Activated CD8-positive, alpha-beta memory T cell treated with anti-CD3 and anti-CD28 coated beads, Interleukin-2, amount 50 U/mL, for 1 hour (primary cell): ENCODE results near the gene PSMD6.

Source experiments
- DNase-seq: peaks from one replicate; pipeline ENCODE4 v3.0.0-alpha.2; 2020; ENCODE audit errors: extremely low read depth

Gene PSMD6

DNA sequence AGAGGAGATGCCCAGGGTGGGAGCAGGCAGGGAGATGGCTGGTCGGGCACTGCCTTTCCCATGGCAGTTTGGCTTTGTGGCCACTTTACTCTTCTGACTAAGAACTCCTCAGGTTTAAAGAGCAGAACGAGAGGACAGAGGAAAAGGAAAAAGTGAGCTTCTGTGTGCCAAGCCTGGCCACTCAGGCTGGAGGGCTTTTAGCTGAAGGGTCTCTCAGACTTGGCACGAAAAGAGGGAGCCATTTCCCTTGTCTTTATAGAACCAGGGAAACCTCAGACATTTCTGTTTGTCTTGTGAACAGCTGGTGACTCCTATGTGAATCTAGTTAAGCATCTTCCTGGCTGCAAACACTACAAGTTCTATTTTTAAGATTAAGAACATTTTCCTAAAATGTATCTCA, 23.3 kb upstream of the PSMD6 start:
- no peak for DNase-seq

DNA sequence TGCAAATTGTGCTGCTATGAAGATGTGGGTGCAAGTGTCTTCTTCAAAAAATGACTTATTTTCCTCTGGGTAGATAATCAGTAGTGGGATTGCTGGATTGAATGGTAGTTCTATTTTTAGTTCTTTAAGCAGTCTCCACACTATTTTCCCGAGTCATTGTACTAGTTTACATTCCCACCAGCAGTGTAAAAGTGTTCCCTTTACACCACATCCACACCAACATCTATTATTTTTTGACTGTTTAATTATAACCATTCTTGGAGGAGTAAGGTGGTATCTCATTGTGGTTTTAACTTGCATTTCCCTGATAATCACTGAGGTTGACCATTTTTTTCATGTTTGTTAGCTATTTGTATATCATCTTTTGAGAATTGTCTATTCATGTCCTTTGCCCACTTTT, 19.7 kb upstream of the PSMD6 start:
- no peak for DNase-seq

DNA sequence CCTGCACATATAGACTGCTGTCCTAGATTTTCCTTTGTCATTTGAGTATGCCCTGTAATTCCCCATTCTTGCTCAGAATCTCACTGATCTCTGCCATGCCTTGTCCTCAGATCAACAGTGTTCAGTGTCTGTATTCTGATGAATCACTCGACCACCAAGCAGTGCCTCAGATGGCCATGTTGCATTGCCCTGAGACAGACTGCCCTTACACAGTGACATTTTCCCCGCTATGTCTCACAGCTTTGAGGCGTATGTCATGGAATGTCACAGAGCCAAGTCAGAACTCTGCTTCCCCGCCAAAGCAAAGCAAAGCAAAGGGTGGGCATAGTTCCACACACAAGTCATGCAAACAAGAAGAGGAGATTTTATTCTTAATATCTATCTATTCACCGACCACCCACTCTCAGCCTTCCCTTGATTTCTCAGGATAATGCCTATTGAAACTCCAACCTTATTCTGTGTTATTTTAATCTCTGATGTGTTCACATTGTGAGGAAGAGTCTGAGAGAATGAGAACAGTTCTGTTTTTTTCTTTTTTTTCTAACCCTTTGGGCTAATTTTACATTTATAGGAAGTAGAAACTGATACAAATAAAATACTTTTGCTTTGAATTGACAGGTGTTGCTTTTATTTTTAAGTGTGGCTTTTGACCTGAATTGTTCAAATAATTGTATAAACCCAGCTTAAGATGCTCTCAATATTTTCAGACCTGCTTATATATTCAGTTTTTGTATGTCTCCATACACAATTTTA, 16.9 kb upstream of the PSMD6 start:
- no peak for DNase-seq

DNA sequence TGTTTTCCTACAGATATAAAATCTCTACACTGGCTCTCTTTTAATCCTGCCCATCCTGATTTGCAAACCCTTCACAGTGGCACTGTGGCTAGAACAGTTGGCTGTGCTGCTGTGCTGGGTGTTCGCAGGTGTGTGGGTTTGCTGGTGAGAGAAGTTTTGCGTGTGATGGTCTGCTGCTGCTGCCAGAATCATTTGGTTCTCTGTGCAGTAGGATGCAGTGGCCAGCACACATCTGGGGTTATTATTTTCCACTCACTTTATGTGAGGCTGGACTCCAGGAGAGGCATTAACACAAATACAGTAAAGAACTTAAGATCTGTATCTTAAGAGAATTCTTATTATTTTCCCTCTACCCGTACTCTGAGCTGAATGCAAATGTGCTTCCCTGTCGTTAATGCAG, 16.0 kb upstream of the PSMD6 start:
- no peak for DNase-seq

DNA sequence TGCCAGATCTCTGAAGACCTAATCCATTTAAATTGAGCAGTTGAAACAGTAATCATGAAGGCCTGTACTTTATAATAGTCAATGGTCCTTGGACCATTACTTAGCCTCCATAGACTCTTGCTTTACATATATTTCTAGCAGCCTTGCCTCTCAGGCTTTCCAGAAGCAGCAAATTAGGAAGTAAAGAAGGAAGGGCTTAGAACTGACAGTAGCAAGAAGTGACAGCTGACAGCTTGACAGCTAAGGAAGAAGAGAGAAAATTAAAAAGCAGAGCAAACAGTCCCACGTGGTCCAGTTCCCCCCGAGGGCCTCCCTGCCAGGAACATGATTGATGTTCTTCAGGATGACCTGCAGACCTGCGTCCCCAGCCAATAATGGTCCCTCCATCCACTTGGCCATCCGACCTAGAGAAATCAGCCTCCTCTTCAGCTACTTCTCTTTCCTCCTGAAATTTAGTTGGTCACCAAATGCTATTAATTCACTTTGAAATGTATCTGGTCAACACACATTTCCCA, 15.0 kb upstream of the PSMD6 start:
- no peak for DNase-seq

DNA sequence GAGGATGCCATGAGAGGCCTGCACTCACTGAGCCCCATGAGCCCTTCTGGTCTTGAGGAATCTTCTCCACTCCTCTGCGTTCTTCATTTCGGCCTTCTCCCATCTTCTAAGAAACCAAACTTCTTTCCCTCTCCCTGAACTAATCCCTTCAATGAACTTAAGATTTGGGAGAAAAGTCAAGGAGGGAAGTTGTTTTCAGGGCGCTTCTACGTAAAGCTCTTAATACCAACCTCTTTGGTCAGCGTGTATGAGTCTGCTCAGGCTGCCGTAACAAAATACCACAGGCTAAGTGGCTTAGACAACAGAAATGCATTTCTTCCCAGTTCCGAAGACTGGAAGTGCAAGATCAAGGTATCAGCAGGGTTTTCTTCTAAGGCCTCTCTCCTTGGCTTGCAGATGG, 13.8 kb upstream of the PSMD6 start:
- DNase-seq: no peak

DNA sequence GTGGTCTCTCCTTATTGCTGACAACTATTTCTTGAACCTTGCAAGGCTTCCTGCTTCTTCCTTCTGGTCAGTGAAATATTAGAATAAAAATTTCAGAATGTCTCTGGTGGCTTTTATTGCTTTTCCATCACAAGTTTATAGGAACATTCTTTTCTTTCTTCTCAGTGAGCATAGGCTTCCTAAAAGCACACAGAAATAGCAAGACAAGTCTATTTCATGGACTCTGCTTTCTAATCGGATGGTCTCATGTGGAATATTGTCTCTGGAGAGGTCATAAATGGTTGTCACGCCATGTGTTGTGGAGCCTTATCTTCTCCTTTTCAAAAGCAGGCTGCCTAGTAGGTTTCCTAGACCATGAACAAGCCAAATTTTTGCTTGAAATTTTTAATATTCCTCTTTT, 9.8 kb upstream of the PSMD6 start:
- no peak for DNase-seq

DNA sequence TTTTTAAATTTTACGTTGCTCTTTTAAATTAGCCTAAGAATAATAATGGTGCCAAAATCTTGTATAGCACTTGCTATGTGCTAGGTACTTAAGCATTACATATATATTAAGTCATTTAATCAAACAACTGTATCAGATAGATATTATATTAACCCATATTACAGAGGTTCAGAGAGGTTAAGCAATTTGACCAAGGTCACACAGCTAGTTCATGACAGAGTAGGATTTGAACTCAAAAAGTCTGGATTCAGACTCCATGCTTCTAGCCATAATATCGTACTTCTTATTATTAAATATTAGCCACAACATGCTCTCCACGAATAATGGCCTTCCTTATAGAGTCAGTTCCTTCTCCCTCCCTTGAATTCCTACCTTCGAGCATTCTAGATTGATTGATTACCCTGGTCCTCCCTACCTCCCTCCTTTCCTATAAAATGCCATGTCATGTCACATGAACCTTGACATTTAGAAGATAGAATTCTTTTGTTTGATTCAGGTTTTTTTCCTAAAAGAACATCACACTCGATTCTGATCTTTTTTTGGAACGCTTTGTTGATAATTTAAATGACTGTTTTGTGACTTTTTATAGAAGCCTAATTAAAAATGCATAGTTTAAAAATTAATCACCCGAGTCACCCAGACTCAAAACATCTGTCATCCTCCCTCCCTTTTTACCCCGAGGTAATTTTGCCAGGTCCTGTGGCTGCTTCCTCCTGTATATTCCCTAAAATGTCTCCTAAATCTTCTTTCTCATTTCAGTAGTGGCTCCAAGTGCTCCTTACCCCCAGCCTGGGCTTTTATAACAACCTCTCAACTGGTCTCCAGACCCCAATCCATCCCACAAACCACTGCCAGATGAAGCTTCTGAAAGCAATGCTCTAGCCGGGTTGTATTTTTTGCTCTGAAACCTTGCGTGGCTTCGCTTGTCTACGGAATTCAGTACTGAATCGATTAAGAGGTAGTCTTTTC, 8.5 kb upstream of the PSMD6 start:
- no peak for DNase-seq

DNA sequence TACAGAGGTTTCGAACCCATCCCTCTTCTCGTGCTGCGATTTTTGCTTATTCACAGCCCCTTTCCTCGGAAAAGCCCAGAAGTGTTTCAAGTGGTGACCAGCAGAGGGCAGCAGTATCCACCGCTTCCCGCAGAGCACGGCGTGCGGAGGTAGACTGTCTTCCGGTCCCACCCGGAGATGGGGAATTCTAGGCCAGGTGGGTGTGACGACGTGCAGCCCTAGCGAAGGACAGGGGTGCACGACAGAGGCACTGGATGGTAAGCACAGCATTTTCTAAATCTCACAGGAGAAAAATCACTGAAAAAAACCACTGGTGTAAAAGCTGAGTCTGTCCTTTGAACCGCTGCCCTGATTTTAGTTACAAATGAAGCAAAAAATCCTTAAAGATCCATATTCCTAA, 7.4 kb upstream of the PSMD6 start:
- peak; percentile 32 for DNase-seq

DNA sequence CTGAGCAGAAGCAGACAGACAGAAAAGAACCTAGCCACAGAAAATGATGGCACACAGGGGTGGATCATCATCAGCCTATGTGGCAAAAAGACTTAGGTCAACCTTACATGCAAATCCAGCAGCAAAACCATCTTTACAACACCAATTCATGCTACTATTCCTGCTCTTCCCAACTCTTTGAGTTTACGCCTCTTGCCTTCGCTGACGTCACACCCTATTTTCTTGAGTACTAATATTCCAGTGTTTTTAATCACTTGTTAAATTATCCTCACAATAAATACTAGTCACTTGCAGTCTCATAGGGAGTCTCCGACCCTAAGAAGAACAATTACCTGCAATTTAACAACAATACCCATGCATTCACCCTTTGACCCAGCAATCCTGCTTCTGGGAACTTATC, 6.0 kb upstream of the PSMD6 start:
- DNase-seq: no peak

DNA sequence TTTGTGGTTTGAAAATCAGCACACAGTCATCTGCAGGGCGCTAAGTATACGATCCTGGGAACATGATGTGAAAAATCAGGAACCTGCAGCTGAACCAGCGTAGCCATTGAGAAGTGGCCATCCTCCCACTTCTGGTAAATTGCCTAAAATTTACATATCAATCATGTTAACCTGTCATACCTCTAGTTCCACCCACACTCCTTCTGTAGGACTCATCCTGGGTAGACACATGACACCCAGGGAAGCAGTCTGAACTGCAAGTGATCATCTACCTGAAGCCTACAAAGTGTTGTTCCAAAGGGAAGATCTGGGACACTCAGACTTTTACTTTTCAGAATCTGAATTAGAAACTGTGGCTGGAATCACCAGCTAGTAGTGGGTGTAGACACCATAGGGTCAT, 5.5 kb upstream of the PSMD6 start:
- DNase-seq: no peak

DNA sequence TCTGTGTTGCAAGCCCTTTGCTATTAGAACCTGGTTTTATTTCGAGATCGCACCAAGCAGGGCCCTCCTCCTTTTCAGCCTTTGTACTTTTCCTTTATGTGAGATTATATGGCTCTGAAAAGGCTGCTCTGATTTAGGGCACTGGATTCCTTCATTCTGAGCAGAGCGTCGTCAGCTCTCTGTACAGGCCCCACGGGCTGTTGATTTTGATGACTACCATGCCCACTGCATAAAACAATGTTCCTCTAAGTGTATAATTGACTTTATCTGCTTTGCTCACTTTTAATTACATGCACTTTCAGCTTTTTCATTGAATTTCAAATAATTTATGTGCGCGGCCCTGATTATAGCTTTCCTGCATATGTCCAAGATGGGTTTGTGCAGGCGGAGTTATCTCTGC, 4.4 kb upstream of the PSMD6 start:
- no peak for DNase-seq

DNA sequence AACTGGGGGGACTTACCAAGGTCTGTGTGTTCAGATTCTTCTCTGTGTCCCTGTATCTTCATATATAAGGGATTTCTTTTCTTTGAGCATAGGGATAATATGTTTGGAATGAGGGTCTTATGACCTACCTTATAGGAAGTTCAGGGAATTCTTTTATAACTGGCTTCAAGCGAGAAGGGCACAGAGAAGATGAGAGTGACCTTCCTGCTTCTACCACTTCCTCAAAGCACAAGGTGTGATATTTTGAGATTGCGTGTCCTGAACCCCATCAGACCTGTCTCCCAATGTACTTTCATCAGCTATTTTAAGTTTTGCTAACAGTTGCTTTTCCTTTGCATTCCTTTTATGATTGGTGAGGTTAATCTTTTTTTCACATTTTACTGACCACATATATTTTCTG, 3.1 kb upstream of the PSMD6 start:
- no peak for DNase-seq

DNA sequence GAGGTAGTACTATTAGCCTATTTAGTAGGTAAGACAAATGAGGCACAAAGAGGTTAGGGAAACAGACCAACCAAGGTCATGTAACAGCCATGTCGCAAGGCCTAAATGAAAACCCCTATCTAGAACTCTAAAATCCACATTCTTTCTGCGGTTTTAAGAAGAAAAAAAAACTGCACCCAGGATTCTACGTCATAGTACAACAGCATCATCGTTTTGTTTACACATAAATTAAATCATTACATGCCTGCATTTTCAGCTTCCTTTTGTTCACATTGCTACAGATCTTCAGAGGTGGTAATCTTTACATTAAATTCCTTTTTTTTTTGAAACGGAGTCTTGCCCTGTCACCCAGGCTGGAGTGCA, 548 bp upstream of the PSMD6 start:
- no peak for DNase-seq

DNA sequence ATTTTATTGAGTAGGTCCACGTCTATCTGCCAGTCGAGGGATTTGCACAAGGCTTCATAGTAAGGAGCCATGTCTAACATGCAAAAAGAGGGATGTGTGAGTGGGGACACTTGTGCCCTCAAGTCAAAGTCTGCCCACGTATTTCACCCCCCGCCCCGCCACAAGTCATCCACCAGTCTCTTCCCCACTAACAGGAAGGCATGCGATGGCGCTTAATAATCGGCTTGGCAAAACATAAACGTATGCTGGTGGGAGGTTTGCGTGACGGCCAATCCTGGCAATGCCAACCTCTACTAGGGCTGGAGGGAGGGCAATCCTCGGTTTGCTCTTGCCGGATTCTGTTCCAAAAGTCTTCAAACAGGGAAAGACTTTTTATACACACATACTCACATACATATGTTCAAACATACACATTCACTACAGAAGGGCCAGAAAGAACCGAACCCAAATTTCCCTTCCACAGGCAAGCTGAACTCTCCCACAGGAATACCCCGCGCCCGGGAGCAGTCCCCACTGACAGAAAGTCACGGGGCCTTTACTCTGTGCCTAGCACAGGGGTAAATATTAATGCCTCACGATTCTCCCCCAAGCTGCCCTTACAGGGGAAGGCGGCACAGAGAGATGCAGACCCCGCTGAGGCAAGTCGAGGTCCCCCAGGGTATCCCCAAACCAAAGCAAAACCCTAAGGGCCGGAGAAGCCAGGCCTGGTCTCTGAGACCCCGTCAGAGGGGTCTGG, 675 bp downstream of the PSMD6 start:
- DNase-seq: no peak

DNA sequence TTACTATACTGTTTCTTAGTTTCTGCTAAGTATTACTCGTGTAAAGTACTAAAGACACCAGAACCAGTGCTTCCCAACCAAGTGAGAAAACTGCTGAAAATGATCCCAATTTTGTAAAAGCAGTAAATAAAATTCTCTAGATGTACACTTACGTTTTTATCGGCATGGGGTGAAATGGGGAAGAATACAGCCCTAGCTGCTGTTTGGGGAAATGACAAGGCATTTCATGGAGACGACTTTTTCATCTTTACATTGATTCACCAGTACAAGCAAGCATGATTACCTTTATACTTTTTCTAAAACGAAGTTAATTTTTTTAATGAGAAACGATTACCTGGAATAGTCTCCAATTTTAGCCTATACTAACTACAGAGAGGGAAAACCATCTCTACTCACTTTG, 1.4 kb downstream of the PSMD6 start:
- DNase-seq: no peak

DNA sequence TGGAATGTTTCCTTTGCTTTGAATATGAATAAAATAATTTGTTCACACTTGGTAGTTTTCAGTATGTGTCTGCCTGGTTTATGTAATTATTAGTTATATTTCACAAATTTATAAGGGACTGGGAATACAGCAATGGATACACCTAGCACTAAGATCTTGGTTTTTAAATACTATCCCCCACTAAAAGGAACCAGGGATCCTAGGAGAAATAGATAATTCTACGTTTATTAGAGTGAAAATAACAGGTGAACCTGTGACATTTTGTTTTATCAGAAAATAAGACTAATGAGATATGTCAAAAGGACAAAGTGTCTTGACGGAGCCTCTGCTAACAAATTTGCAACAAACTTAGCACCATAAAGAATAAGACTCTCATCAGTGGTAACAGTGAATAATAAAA, 3.4 kb downstream of the PSMD6 start:
- DNase-seq: no peak

DNA sequence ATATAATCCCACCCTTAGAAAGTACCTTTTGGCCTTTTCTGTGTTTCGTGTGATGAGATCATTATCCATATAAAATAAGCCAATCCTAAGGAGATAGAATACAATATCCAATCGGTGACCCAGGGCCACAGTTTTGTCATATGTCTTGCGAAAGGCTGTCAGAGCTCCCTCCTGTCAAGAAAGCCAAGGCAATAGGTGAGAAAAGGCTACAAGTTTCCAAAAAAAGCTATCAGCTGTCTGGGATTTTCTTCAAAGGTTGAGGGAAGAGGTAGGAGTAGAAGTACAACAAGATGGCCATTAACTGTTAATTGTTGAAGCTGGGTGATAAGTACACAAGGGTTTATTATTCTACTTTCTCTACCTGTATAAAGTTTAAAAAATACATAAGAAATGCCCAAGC, 4.0 kb downstream of the PSMD6 start:
- no peak for DNase-seq

DNA sequence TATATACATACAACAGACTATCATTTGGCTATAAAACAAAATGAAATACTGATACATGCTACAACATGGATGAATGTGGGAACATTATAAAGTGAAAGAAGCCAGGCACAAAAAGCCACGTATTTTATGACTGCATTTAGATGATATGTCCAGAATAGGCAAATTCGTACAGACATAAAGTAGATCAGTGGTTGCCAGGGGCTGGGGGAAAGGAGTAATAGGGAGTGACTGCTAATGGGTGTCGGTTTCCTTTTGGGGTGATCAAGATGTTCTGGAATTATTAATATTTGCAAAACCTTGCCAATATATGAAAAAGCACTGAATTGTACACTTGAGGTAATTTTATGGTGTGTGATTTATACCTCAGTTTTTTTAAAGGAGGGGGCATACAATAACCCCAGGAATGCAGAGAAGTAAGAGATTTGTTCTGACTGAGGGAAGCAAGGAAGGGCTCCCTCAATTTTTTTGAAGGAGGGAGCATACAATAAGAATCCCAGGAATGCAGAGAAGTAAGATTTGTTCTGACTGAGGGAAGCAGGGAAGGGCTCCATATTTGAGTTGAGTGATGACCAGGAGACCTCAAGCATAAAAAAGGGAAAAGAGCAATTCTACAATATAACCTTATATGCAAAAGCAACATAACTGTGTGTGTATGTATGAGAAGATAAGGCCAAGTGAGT, 6.2 kb downstream of the PSMD6 start:
- no peak for DNase-seq

DNA sequence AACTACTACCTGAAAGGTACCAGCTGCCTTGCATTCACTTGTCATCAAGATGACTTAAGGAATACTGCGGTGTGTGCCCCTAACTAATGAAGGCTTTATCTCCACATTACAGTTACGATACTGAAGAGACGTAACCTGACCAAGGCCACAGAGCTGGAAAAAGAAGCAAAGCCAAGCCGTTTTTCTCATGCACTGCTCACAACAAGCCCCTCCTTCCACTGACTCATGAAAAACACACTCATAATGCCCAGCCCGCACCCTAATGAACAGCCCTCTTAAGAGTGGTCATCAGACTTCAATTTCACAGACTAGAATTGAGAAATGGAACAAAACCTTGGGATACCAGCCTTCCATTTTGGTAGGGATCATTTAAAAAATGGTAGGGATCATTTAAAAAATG, 11.6 kb downstream of the PSMD6 start:
- no peak for DNase-seq

DNA sequence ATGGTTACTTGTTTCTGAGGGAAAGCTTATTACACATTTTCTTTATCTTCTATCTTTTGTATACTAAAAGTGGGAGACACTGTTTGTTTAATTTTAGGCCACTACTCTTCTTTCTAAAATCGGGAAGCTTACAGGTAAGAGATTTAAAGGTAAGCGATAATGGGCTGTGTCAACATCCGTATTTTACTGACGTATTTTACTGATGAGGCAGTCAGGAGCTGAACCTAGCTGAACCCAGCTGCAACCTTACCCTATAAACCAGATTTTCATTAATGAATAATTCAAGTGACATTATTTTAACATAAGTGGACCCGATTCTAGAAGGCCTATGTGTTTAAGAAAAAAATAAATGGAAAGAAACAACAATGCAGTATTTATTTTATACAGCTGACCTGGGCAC, 13.1 kb downstream of the PSMD6 start:
- no peak for DNase-seq

DNA sequence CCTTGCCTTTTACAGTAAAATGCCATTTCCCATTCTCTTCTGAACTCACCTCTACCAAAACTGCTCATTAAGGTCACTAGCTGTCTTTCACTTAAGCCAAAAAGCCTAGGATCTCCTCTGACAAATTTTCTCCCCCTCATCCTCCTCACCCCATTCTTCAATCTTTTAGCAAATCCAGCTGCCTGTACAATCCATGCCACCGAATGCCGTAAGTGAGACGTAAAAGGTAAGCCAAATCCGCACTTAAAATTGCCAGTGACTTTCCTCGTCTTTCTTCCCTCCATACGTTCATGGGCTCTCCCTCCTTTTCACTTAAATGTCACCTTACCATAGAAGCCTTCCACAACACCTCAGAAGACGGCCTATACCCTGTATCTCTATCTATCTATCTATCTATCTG, 13.8 kb downstream of the PSMD6 start:
- DNase-seq: no peak
